ENCODE data around the gene NCOA1. TPM values are rescaled to one million over a fixed set of nuclear protein-coding genes. Genes with fewer than 3 reads are reported as not detected.
"Not testable (repeated sequence)": the region's sequence is repeated elsewhere in the genome, so short reads cannot be mapped to it uniquely, and the experiment has no call there.

NCOA1 gene
- total and polyA plus RNA-seq, 10 of the 15 experiments (the other 5 are each of a cell fraction or from before 2014, with no cell fraction given), result 1.8 to 35.6 (median 6.1) TPM

- ATAC-seq; SMC1A ChIA-PET (ENCODE audit: uncharacterized antibody, unreplicated experiment); H3K4me1 ChIP-seq (ENCODE audit: control insufficient read depth, insufficient read depth, low read length); intact Hi-C loops (cut with micrococcal nuclease; ENCODE audit: unreplicated experiment); H3K9ac ChIP-seq (ENCODE audit: control insufficient read depth, insufficient read depth, low read length); H3K36me3 ChIP-seq (ENCODE audit: control insufficient read depth in 2 of 2, insufficient read depth in 2 of 2, low read length in 1 of 2); DNase-seq (ENCODE audit: low read depth, low spot score); FAIRE-seq; H3K27ac ChIP-seq (ENCODE audit: control insufficient read depth, insufficient read depth); H3K79me2 ChIP-seq (ENCODE audit: control insufficient read depth, insufficient read depth, low read length); CTCF ChIA-PET; BruUV-seq (replicated peaks); H4K20me1 ChIP-seq (ENCODE audit: control insufficient read depth, insufficient read depth); H3K27me3 ChIP-seq (replicated peaks in 1 of 2; ENCODE audit: control insufficient read depth in 2 of 2, insufficient read depth in 2 of 2, low read length in 1 of 2); H3K4me2 ChIP-seq (ENCODE audit: control insufficient read depth, insufficient read depth); H2AFZ ChIP-seq (ENCODE audit: control insufficient read depth, low read depth, low read length); H3K4me3 ChIP-seq; RAD21 ChIA-PET (ENCODE audit: unreplicated experiment); in situ Hi-C loops (cut with MboI): not testable (repeated sequence)
- WGBS (ENCODE audit: insufficient coverage, insufficient replicate concordance, low lambda C conversion rate, missing lambda C conversion rate), result 96% methylated on average over 3 of the region's 3 CpGs
- H3K9me3 ChIP-seq (replicated peaks; ENCODE audit: control insufficient read depth, insufficient read depth, low read length), result peaks cover 25% of the 10 kb centered on the region
- POLR2A ChIA-PET, result interaction anchor here (0.6 kb wide), 1 partner anchor 217 kb away, joined by 9 read pairs; no protein-coding TSS in a partner anchor
Observed at GRCh38 chr2:24533574-24533973, 42.5 kb downstream of the NCOA1 start.

GRCh38 chr2:24538720-24539119, 47.7 kb downstream of the NCOA1 start:
- Histone ChIP-seq H4K20me1 (ENCODE audit: control insufficient read depth, insufficient read depth) (no peaks in the 10 kb centered on the region), H3K4me3 (no peak overlapping the region), H3K9ac (ENCODE audit: control insufficient read depth, insufficient read depth, low read length) (no peak overlapping the region), H3K79me2 (ENCODE audit: control insufficient read depth, insufficient read depth, low read length) (no peaks in the 10 kb centered on the region; the same call in 1 of the 2 replicates), H3K4me1 (ENCODE audit: control insufficient read depth, insufficient read depth, low read length) (no peaks in the 10 kb centered on the region; the same call in 1 of the 2 replicates), H3K4me2 (ENCODE audit: control insufficient read depth, insufficient read depth) (no peak overlapping the region), H3K9me3 (replicated peaks; ENCODE audit: control insufficient read depth, insufficient read depth, low read length) (peaks cover 12% of the 10 kb centered on the region), H3K27me3 (replicated peaks in 1 of 2; ENCODE audit: control insufficient read depth in 2 of 2, insufficient read depth in 2 of 2, low read length in 1 of 2) (no peaks in the 10 kb centered on the region), H2AFZ (ENCODE audit: control insufficient read depth, low read depth, low read length) (no peak overlapping the region), H3K36me3 (ENCODE audit: control insufficient read depth in 2 of 2, insufficient read depth in 2 of 2, low read length in 1 of 2) (no peaks in the 10 kb centered on the region; a peak in 2 of 4 replicates), H3K27ac (ENCODE audit: control insufficient read depth, insufficient read depth) (no peak overlapping the region)
- POLR2A ChIA-PET, result interaction anchor here (1.0 kb wide), 1 partner anchor 23 kb away, joined by 6 read pairs; no protein-coding TSS in a partner anchor
- intact Hi-C loops (cut with micrococcal nuclease; ENCODE audit: unreplicated experiment), result no loop called here
- DNase-seq (ENCODE audit: low read depth, low spot score) (no peak), FAIRE-seq (no peak), ATAC-seq (peak; percentile 75)
- in situ Hi-C loops (cut with MboI), result no loop called here
- RAD21 ChIA-PET (ENCODE audit: unreplicated experiment), result interaction anchor here (1.2 kb wide), 1 partner anchor 270 kb away, joined by 3 read pairs; no protein-coding TSS in a partner anchor
- 27% methylated on average over 4 of the region's 4 CpGs for WGBS (ENCODE audit: insufficient coverage, insufficient replicate concordance, low lambda C conversion rate, missing lambda C conversion rate)
- BruUV-seq (replicated peaks), result no TSS peak
- CTCF ChIA-PET, result interaction anchor here (0.6 to 1.1 kb wide), 3 partner anchors 9 to 130 kb away, joined by 3 read pairs; no protein-coding TSS in a partner anchor
- SMC1A ChIA-PET (ENCODE audit: uncharacterized antibody, unreplicated experiment), result interaction anchor here (0.7 to 2.1 kb wide), 5 partner anchors 9 to 156 kb away, joined by 3 to 9 read pairs (median 4); no protein-coding TSS in a partner anchor
- no peak for TF ChIP-seq NR2C2 (IDR thresholded peaks at IDR 0.05; ENCODE audit: borderline replicate concordance, control insufficient read depth, insufficient read length, low read depth)
- TF ChIP-seq SUZ12 (IDR thresholded peaks at IDR 0.05; ENCODE audit: unreplicated experiment), result no peak
- peak; percentile 86; the same call in 1 of the 2 replicates for TF ChIP-seq SPI1 (IDR thresholded peaks at IDR 0.05; ENCODE audit: borderline replicate concordance, insufficient read depth, low read depth, low read length)
- no peak for TF ChIP-seq BACH1 (IDR thresholded peaks at IDR 0.05; ENCODE audit: borderline replicate concordance)
- TF ChIP-seq SREBF2 (IDR thresholded peaks at IDR 0.05; ENCODE audit: low read length), result no peak
- TF ChIP-seq E2F8 (IDR thresholded peaks at IDR 0.05; ENCODE audit: low read depth, partially characterized antibody), result no peak
- TF ChIP-seq CBFB (IDR thresholded peaks at IDR 0.05; ENCODE audit: low read depth), result no peak
- TF ChIP-seq RELB (IDR thresholded peaks at IDR 0.05; ENCODE audit: low read depth), result no peak
- TF ChIP-seq KDM1A (IDR thresholded peaks at IDR 0.05; ENCODE audit: borderline replicate concordance), result no peak
- TF ChIP-seq ESRRA (IDR thresholded peaks at IDR 0.05; ENCODE audit: low read length), result no peak

Measured in GM12878 (cell line).